Measurements from ENCODE around the gene IMPG2.

- TF ChIP-seq EZH2phosphoT487 (IDR thresholded peaks at IDR 0.05; ENCODE audit: borderline replicate concordance, low read depth, low read length), result no peak
- TF ChIP-seq, protein P1, sequence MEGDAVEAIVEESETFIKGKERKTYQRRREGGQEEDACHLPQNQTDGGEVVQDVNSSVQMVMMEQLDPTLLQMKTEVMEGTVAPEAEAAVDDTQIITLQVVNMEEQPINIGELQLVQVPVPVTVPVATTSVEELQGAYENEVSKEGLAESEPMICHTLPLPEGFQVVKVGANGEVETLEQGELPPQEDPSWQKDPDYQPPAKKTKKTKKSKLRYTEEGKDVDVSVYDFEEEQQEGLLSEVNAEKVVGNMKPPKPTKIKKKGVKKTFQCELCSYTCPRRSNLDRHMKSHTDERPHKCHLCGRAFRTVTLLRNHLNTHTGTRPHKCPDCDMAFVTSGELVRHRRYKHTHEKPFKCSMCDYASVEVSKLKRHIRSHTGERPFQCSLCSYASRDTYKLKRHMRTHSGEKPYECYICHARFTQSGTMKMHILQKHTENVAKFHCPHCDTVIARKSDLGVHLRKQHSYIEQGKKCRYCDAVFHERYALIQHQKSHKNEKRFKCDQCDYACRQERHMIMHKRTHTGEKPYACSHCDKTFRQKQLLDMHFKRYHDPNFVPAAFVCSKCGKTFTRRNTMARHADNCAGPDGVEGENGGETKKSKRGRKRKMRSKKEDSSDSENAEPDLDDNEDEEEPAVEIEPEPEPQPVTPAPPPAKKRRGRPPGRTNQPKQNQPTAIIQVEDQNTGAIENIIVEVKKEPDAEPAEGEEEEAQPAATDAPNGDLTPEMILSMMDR (conservative IDR thresholded peaks at IDR 0.05; ENCODE audit: low read length), result peak; percentile 69
These were observed 124.2 kb downstream of the IMPG2 start for GRCh38 chr3:101195951-101196713.

All from OCI-LY7 (cell line).